Loucy (cell line): Measurements from ENCODE around the gene TSPEAR.

Experiments used
- H2AFZ ChIP-seq: fragments of 200-600 bp; sonication (generic); 2 replicates; pipeline ENCODE4 v1.6.0; 2016; ENCODE audit warnings: antibody characterized with exemption, mild to moderate bottlenecking, low read length, moderate library complexity
- H3F3A ChIP-seq: fragments of 200-600 bp; 2 replicates; pipeline ENCODE4 v1.6.0; 2016; ENCODE audit warnings: antibody characterized with exemption, low read depth, mild to moderate bottlenecking
- H3K27me3 ChIP-seq: fragments of 200-600 bp; sonication (generic); 2 replicates; pipeline ENCODE4 v1.6.1; 2014; ENCODE audit warnings: low read length, mild to moderate bottlenecking; ENCODE audit not compliant: insufficient read depth, poor library complexity, severe bottlenecking
- H3K36me3 ChIP-seq: fragments of 200-600 bp; sonication (generic); 2 replicates; pipeline ENCODE4 v1.6.1; 2016; ENCODE audit warnings: low read length; ENCODE audit not compliant: insufficient read depth
- H3K4me1 ChIP-seq: fragments of 200-600 bp; sonication (generic); 2 replicates; pipeline ENCODE4 v1.5.1; 2014; ENCODE audit warnings: low read length, mild to moderate bottlenecking; ENCODE audit not compliant: insufficient read depth, poor library complexity, severe bottlenecking
- H3K4me2 ChIP-seq: fragments of 200-600 bp; sonication (generic); 2 replicates; pipeline ENCODE4 v1.6.0; 2014; ENCODE audit warnings: antibody characterized with exemption, low read length, low read depth, mild to moderate bottlenecking; ENCODE audit not compliant: poor library complexity, severe bottlenecking
- H3K4me3 ChIP-seq: fragments of 200-600 bp; sonication (generic); 2 replicates; pipeline ENCODE4 v1.5.1; 2014; ENCODE audit warnings: low read length, mild to moderate bottlenecking, mixed read lengths; ENCODE audit not compliant: poor library complexity, severe bottlenecking
- H3K79me2 ChIP-seq: fragments of 200-600 bp; sonication (generic); 2 replicates; pipeline ENCODE4 v1.6.1; 2014; ENCODE audit warnings: low read length; ENCODE audit not compliant: insufficient read depth
- H3K9ac ChIP-seq: fragments of 200-600 bp; sonication (generic); 2 replicates; pipeline ENCODE4 v1.6.0; 2014; ENCODE audit warnings: mild to moderate bottlenecking, low read depth, low read length, moderate library complexity; ENCODE audit not compliant: poor library complexity, severe bottlenecking
- H3K9me2 ChIP-seq: fragments of 200-600 bp; sonication (generic); replicated peaks from 2 replicates; pipeline ENCODE4 v1.6.1; 2016; ENCODE audit warnings: low read depth, low read length, mixed read lengths
- H3K9me3 ChIP-seq: fragments of 200-600 bp; sonication (generic); 2 replicates; pipeline ENCODE4 v1.6.1; 2014; ENCODE audit warnings: mild to moderate bottlenecking, antibody characterized with exemption, low read length, low read depth; ENCODE audit not compliant: insufficient read depth
- H4K20me1 ChIP-seq: fragments of 200-600 bp; sonication (generic); 2 replicates; pipeline ENCODE4 v1.6.0; 2014; ENCODE audit warnings: antibody characterized with exemption, low read length, mild to moderate bottlenecking; ENCODE audit not compliant: insufficient read depth, poor library complexity, severe bottlenecking
- CTCF ChIP-seq: fragments of 200-600 bp; sonication (generic); conservative IDR thresholded peaks from 2 replicates; pipeline ENCODE4 v1.5.1; 2014; ENCODE audit warnings: mild to moderate bottlenecking, antibody characterized with exemption, low read length
- EZH2phosphoT487 ChIP-seq: fragments of 200-600 bp; IDR thresholded peaks from 2 replicates; pipeline ENCODE4 v1.6.1; 2018; ENCODE audit warnings: antibody characterized with exemption, mild to moderate bottlenecking, moderate library complexity, borderline replicate concordance

Gene TSPEAR

GRCh38 chr21:44711327-44712202 is at the start of gene TSPEAR:
Gene TSPEAR, minus strand, starts transcription at chr21:44711572. Its CDS starts 58 bp downstream, at chr21:44711514.
- H3K9me3 ChIP-seq = no peaks in the 10 kb centered on the region
- no peak within 1 kb of the TSS for H2AFZ ChIP-seq
- no peaks in the 10 kb centered on the region for H3F3A ChIP-seq
- H3K9me2 ChIP-seq = no peaks in the 10 kb centered on the region
- H3K4me1 ChIP-seq = no peaks in the 10 kb centered on the region
- no peaks in the 10 kb centered on the region for H4K20me1 ChIP-seq
- H3K27me3 ChIP-seq = no peaks in the 10 kb centered on the region
- TF ChIP-seq CTCF (no peak), EZH2phosphoT487 (no peak)
- no peak within 1 kb of the TSS for H3K9ac ChIP-seq
- H3K36me3 ChIP-seq = no peaks in the 10 kb centered on the region
- H3K79me2 ChIP-seq = no peaks in the 10 kb centered on the region
- no peak within 1 kb of the TSS for H3K4me2 ChIP-seq
- no peak within 1 kb of the TSS for H3K4me3 ChIP-seq

GRCh38 chr21:44760376-44760775 is 49.0 kb upstream of the TSPEAR start:
- Histone ChIP-seq H3K9me3 (no peaks in the 10 kb centered on the region), H3K4me3 (no peak overlapping the region), H3K79me2 (no peaks in the 10 kb centered on the region), H4K20me1 (no peaks in the 10 kb centered on the region), H2AFZ (no peak overlapping the region), H3K9me2 (no peaks in the 10 kb centered on the region), H3K9ac (no peak overlapping the region), H3K27me3 (no peaks in the 10 kb centered on the region), H3K4me1 (no peaks in the 10 kb centered on the region), H3K4me2 (no peak overlapping the region), H3K36me3 (no peaks in the 10 kb centered on the region), H3F3A (no peaks in the 10 kb centered on the region)
- TF ChIP-seq CTCF (no peak), EZH2phosphoT487 (no peak)

GRCh38 chr21:44759628-44760285 is 48.4 kb upstream of the TSPEAR start:
- TF ChIP-seq CTCF (no peak), EZH2phosphoT487 (no peak)
- no peak overlapping the region for H3K9ac ChIP-seq
- no peaks in the 10 kb centered on the region for H3K27me3 ChIP-seq
- no peaks in the 10 kb centered on the region for H3K79me2 ChIP-seq
- no peaks in the 10 kb centered on the region for H3K36me3 ChIP-seq
- H3K9me3 ChIP-seq = no peaks in the 10 kb centered on the region
- no peaks in the 10 kb centered on the region for H4K20me1 ChIP-seq
- H2AFZ ChIP-seq = no peak overlapping the region
- no peaks in the 10 kb centered on the region for H3K4me1 ChIP-seq
- no peaks in the 10 kb centered on the region for H3K9me2 ChIP-seq
- H3K4me2 ChIP-seq = no peak overlapping the region
- no peaks in the 10 kb centered on the region for H3F3A ChIP-seq
- H3K4me3 ChIP-seq = no peak overlapping the region
